ENCODE results near the gene POC1B.

Gene POC1B

GRCh38 chr12:89525824-89526770 is at the start of gene POC1B:
Gene POC1B, minus strand, starts transcription at chr12:89526047. Its CDS starts 152 bp downstream, at chr12:89525895.
- FAIRE-seq (no peak), DNase-seq (ENCODE audit: low spot score) (peak; percentile 65)

DNA sequence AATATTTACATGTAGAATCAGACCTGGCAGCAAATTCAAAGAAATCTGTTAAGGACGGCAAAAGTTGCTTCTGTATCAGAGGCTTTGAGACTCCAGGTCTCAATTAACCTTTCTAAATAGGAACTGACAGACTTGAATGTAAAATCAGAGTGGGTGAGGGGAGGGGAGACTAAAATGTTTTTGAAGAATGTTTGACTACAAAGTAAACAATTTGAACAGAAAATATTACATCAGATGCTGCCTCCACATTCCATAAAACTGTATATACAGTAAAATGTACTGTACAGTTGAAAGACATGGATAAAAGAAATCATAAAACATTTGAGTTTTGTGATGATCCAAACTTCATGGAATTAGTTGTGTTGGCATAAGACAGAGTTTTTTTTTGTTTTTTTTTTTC is 49.5 kb upstream of the POC1B start:
- FAIRE-seq (no peak), DNase-seq (ENCODE audit: low spot score) (no peak)

DNA sequence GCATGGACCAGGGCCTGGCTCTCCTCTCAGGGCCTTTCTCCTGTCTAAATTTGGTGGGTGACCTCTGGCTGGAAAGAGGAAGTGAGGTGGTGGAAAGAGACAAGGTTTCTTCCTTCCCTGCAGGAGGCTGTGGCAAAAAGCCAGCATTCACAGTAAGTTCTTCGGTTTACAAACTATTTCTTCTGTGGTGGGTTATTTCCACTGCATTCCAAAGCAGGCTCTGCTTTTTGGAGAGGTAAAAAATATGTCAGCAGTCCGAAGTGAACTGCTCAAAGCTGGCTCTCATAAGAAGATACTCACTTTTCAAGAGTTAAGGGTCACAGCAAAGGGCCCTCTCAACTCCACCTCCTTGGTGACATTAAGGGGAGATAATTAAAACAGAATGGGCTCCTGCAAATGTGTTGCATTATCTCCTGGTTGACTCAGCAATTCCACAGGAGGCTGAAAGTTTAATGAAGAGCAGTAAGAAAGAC is 48.9 kb upstream of the POC1B start:
- FAIRE-seq (no peak), DNase-seq (ENCODE audit: low spot score) (no peak)

GRCh38 chr12:89573051-89573810 is 47.4 kb upstream of the POC1B start:
- FAIRE-seq: no peak
- no peak for DNase-seq (ENCODE audit: low spot score)

GRCh38 chr12:89571491-89572195 is 45.8 kb upstream of the POC1B start:
- no peak for FAIRE-seq
- DNase-seq (ENCODE audit: low spot score): no peak

- no peak for DNase-seq (ENCODE audit: low spot score)
- FAIRE-seq: no peak
These were observed 42.6 kb upstream of the POC1B start for GRCh38 chr12:89568484-89568883.

GRCh38 chr12:89567691-89568239 is 41.9 kb upstream of the POC1B start:
- DNase-seq (ENCODE audit: low spot score): no peak
- FAIRE-seq: no peak

DNA sequence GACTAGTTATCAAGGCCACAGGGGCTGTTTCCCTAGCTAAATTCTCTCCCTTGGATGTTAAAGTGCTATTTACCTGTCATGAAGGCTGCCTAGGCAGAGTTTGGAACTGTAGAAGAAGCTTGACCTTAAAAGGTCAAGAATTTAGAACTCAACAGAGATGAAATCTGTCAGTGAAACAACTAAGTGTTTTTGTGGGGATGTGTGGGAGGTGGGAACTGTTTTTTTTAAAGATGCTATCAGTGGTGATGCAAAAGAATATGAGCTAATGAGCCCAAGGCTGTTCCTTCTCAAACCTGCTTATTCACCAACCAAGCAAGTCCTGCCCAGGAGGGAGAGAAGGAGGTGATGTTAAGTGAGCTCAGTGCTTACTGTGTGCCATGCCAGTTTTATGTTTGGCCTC is 40.8 kb upstream of the POC1B start:
- DNase-seq (ENCODE audit: low spot score) (no peak), FAIRE-seq (no peak)

DNA sequence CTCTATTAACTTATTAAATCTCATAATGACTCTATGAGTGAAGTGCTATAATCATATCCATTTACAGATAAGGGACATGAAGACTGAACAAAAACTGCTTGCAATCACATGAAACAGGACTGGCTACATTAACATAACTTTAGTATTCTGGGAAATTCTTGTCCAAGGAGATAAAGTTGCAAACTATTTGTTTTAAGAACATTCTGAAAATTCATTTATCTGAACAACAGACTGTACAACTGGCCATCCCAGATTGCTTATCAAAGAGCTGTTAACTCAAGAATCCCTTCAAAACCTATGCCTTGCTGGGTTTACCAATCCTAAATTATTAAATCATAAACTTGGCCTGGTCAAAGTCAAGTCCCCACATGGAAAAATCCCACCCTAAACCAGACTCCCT is 39.2 kb upstream of the POC1B start:
- no peak for FAIRE-seq

GRCh38 chr12:89559753-89560152 is 33.9 kb upstream of the POC1B start:
- FAIRE-seq (no peak), DNase-seq (ENCODE audit: low spot score) (no peak)

More for the DNA sequence above, 39.2 kb upstream of the POC1B start:
- DNase-seq (ENCODE audit: low spot score): no peak

- DNase-seq (ENCODE audit: low spot score): peak; percentile 20
These were observed 31.1 kb upstream of the POC1B start for GRCh38 chr12:89556976-89557375.

GRCh38 chr12:89552376-89552775 is 26.5 kb upstream of the POC1B start:
- no peak for DNase-seq (ENCODE audit: low spot score)
- FAIRE-seq: no peak

More at GRCh38 chr12:89556976-89557375, 31.1 kb upstream of the POC1B start:
- FAIRE-seq: no peak

DNA sequence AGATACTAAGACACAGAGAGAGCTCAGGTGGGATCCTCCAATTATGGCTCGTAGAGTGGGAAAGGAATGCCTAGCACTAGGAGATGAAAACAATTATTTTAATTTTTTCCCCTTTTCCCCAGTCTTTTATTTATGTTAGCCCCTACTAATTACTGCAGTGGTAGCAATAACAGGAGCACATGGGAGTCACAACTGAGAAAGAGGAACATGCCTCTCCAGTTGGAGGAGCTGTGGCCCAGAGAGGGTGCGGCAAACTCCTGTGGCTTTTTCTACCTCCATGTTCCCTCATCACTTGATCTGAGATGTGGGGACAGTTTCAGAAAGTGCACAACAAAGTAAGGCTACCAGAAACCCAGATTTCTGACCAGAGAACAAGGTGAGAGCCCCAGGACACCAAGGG is 25.9 kb upstream of the POC1B start:
- no peak for FAIRE-seq
- DNase-seq (ENCODE audit: low spot score): no peak

DNA sequence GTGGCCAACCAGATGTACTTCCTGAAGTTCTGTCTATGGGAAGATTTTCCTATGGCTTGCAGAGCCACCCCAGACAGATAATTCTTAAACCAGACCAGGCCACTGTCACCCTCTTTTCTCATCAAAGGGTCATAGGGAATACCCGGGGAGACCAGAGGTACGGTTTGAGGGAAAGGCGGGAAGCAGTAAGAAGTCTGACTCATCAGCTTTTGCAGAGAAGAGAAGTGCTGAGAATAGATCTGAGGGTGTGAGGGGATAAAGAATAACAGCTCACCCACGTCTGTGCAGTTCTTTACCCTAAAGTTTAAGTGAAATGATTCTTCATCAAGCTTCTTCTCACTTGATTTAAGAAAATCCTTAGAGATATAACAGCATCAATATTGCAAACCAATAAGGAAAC is 21.3 kb upstream of the POC1B start:
- FAIRE-seq: no peak
- no peak for DNase-seq (ENCODE audit: low spot score)

- FAIRE-seq: no peak
- DNase-seq (ENCODE audit: low spot score): no peak
These were observed 20.3 kb upstream of the POC1B start for GRCh38 chr12:89546151-89546550.

DNA sequence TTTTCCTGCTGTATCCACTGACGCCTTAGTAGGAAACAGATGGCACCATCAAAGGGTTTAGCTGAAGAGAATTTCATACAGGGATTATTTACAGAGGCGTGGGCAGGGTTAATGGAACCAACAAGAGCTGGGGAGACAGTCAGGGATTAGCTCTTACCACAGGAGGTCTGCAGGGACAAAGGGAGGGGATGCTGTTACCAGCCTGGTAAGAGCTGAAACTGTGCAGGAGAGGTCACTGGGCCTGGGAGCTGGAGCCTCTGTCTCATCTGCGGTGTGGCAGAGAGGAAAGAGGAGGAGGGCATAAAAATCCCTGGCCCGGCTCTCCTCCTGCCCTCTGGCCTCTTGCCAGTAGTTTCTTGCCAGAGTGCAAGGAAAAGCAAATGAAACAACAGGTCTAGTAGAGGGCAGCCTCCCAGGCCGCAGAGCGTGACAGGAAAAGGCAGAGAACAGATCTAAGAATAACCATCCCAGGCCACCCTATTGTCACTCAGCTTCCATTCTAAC is 18.9 kb upstream of the POC1B start:
- DNase-seq (ENCODE audit: low spot score) (peak; percentile 76), FAIRE-seq (peak; percentile 65)

GRCh38 chr12:89544022-89544421 is 18.2 kb upstream of the POC1B start:
- DNase-seq (ENCODE audit: low spot score) (no peak), FAIRE-seq (no peak)

DNA sequence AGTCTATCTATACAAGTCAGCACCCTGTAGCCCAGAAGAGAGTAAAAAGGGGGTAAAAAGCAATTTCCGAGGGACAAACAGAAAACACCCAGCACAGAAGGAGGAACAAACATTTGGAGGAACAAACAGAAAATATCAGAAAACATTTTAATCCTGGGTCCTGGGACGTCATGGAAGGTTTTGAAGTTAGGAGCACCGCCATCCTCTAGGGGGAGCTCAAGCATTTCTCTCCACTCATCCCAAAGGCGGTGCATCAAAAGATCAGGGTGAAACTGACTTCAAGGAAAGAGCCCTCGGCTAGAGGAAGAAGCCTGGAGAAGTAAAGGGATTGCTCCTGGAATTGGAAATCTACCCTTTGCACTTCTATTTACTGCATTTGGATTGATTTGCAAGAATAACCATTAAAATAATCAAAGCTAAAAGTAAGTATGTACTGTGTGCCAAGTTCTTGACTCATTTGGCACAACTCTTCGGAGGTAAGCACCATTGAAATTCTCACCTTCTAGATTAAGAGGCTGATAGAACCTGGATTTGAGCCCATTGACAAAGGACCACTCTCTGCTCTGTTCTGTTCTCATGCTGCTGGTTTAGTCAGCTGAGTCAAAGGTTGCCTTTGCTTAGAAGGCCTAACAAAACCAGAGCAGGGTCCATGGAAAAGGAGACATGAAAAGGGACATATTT is 17.2 kb upstream of the POC1B start:
- FAIRE-seq (no peak), DNase-seq (ENCODE audit: low spot score) (peak; percentile 49)

- FAIRE-seq (no peak), DNase-seq (ENCODE audit: low spot score) (no peak)
These were observed 16.4 kb upstream of the POC1B start for GRCh38 chr12:89542236-89542635.

GRCh38 chr12:89540586-89540985 is 14.7 kb upstream of the POC1B start:
- FAIRE-seq: no peak
- no peak for DNase-seq (ENCODE audit: low spot score)
